GM08714 (cell line): ENCODE measurements around the gene DMRT1.
"Not testable (repeated sequence)": the region's sequence is repeated elsewhere in the genome, so short reads cannot be mapped to it uniquely, and the experiment has no call there.

Source experiments
- H3K4me3 ChIP-seq: fragments of 200-500 bp; sonication (Bioruptor generic); 2 replicates; pipeline ENCODE4 v1.5.1; 2014; ENCODE audit warnings: mild to moderate bottlenecking, low read length, inconsistent platforms
- ZNF274 ChIP-seq: IDR thresholded peaks from 2 replicates; pipeline ENCODE4 v1.6.1; 2012; ENCODE audit warnings: mild to moderate bottlenecking, low read depth, low read length

DMRT1 gene

DNA sequence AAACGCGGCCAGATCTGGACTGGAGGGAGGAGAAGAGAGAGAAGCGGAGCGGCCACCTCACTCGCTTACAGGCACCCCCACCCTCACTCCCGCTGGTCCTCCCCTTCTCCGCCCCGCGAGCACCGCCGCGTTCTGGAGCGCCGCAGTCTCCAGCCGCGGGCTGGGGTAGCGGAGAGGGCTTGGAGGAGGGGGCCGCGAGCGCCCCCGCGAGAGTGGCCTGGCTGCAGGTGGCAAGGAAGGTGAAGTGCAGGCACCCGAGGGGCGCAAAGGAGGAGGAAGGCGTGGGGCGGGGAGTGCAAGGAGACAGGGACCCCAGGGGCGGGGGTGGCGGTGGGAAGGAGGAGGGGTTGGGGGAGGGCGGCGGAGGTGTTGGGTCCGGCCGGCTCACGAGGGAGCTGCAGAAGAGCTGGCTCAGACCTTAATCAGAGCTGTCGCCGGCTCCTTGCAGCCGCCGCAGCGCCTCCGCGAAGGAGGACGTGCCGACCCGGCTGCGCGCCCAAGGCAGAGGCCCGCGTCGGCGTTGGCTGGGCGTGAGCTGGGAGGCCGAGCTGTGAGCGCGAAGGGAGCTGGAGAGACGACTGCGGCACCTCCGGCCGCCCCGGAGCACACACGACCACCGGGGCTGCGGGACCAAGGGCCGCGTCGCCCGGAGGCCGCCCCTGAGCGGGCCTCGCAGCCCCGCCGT is 134.9 kb downstream of the DMRT1 start, which contains the start of gene DMRT3:
Gene DMRT3 (plus strand): TSS at position 398 of the 685 bp plus-strand sequence. CDS start 347 bp downstream, outside the sequence.
- H3K4me3 ChIP-seq = no peak within 1 kb of the TSS
- no peak for TF ChIP-seq ZNF274

DNA sequence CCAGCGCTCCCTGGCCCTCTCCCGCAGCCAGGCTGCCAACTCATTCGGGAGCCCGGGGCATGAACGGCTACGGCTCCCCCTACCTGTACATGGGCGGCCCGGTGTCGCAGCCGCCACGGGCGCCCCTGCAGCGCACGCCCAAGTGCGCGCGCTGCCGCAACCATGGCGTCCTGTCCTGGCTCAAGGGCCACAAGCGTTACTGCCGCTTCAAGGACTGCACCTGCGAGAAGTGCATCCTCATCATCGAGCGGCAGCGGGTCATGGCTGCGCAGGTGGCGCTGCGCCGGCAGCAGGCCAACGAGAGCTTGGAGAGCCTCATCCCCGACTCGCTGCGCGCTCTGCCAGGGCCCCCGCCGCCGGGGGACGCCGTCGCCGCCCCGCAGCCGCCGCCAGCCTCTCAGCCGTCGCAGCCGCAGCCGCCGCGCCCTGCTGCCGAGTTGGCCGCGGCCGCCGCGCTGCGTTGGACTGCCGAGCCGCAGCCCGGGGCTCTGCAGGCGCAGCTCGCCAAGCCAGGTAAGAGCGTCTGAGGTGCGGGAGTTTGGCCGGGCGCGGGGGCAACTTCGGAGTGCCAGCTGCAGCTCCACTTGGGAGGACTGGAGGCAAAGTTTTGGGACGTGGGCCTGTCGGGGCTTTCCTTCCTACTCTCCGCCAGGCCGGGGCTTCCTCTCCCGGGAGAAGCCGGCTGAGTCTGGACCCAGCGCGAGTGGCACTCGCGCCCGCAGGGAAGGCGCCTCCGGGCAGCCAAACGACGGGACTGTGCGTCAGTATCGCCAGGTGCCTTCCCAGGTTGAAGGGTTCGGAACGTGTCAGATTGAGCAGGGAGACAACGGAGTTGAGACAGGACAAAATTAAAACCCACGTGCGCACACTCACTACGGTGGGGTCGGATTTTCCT is 135.7 kb downstream of the DMRT1 start:
- no peak overlapping the region for H3K4me3 ChIP-seq
- no peak for TF ChIP-seq ZNF274

DNA sequence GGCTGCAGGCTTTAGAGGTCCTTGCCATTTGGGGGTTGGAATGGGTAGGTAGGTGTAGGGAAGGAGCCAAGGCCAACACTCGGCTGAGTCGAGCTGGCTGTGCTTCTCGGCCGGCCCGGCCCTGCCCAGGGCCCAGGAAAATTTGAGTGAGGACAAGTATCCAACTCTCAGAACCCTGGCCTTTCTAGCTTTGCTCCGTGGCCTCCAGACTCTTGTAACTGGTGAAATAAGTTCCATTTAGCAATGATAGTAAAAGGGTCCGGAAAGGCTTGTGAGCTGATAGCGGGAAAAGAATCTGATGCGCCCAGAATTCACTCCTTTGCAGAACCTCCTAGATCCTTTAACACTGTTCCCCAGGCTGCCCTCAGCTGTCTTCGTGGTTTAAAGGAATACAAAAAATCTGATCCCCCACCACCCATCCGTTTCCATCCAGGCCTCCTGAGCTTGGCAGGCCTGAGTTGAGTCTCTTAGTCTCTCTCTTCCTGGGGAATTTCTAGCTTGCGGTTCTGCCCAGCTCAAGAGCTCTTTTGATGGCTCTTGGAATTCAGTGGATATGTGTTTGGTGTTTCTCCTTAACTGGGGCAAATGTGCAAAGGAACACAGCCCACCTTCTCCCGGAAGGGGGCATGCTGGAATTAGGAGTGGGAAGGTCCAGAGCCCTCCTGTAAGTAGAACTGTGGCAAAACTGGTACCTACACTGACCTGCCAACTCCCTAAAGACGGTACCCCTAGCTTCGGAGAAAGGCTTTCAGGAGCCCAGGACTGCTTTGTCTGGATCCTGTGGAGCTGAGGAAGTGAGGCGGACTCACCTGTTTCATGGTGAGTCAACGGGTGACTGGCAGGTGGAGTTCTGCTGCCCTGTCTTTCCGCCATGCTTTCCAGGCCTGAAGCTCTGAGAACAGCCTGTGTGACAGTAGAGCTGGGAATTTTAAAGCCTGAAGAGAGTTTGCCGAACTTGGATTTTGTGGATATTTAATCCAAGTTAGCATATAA is 136.6 kb downstream of the DMRT1 start:
- no peak overlapping the region for H3K4me3 ChIP-seq
- no peak for TF ChIP-seq ZNF274

DNA sequence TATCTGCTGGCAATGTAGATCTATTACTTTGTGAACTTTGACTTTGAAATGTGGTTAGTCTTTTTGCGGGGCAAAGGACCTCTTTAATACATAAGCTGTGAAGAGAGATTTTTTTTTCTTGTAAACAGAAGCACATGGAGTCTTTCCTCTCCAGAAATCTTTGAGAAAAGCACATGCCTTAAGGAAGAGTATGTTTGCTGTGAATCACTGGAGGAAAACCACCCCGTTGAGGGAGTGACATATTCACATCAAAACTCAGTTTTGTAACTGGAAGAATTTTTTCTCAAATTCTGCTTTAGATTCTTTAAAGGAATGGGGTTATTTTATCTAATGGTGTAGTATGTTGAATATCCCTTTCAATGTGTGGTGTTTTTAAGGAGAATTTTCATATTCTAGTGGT is 138.5 kb downstream of the DMRT1 start:
- no peak for TF ChIP-seq ZNF274
- H3K4me3 ChIP-seq = no peak overlapping the region

DNA sequence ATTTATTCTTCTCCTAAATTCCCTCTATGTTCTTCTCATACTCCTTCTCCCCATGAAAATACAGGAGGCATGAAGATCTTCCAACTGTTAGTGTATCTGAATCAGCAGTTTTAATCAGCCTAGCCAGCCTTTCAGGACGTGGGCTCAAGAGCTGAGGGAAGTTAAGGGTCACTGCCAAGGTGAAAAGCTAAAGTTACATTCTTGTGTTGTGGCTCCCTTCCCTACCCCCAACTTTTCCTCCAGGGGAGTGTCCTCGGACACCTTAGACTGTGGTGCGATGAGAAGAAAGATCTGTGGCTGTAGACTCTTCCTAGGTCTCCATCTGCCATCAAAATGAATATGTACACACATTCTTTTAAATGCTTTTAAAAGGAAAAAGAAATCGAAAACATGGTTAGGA is 139.1 kb downstream of the DMRT1 start:
- no peak overlapping the region for H3K4me3 ChIP-seq
- TF ChIP-seq ZNF274 = no peak

DNA sequence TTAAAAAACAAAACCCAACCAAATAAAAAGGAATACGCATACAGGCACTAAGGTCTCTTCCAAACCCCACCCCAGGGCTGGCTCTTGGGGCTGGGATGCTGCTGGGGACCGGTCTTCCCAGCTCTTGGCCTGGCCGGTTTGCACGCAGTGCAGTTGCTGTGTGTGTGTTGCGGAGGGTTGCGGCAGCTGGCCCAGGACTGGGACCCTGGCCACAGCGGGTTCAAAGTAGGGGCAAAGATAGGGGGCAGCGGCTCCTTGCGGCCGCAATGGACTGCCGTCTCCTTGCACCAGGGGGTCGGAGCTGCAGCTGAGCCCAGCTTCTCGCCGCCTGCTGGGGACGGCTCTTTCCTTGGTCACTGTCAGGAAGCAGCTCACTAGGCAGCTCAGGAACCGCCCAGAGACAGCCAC is 140.0 kb downstream of the DMRT1 start:
- H3K4me3 ChIP-seq = no peak overlapping the region
- TF ChIP-seq ZNF274 = no peak

DNA sequence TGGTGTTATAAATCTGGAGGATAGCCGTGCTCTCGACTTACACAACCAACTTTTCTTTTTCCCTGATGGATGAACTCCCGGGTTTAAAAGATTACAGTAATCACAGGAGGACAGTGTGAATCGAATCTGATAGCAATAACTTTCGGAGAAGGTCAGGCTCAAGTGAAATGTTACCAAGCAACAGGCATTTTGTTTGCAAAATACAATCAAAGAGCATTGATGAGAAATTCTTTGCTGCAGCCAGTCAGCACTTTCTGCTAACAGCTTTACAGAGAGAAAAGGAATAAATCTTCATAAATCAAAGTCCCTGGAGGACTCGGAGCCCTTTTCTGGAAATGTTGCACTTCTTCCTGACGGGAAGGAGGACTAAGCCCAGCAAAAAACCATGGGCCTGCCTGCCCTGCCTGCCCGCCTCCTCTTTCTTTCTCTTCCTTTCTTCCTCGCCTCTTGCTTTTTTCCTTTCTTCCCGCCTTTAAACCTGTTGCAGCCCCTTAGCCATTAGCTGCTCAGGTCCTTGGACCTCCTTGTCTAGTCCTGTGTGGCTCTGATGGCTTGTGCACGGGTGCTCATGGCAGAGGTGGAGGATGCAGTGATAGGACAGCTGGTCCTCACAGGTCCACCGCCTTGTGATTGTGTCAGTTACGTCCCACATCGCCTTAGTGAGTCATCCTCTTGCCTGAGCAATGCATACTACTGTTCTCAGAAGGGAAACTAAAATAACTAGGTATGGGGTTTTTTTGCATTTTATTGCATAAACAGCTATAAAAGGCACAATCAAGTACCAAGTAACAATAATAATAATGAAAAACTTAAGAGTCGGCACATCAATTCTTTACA is 141.1 kb downstream of the DMRT1 start:
- TF ChIP-seq ZNF274 = no peak
- no peak overlapping the region for H3K4me3 ChIP-seq

DNA sequence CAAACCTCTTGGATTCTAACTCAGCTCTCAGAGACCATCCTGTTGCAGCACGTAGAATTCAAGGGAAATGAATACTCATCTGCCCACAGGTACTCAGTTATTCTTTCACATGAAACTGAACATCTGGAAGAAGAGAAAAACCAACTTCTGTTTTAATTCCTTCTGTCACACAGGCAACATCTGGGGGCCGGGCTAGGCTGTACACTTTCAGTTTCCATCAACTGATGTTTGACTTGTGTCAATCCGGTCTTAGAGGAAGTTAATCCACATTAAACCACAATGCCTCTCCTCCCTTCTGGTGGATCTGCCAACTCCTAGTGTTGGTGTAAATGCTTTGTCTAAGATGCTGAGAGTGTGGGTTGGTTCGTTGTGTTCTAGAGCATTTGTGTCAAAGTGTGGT is 152.5 kb downstream of the DMRT1 start:
- no peak for TF ChIP-seq ZNF274
- no peak overlapping the region for H3K4me3 ChIP-seq

DNA sequence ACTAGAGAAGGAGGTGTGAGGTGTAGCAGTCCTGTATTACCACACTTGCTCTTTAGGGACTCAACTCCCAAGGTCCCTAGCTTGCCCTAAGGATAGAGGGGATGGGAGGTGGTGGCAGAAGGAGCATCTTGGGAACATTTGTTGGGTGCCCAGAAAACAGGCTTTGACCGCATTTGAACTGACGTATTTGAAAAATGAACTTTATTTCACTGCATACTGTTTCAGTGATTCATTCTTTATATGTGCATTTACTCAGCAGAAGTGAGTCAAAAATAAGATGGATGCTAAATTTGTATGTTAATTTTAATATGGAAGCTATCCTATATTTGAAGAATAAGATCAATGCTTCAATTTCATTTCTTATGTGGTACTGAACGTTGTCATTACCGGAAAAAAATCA is 153.7 kb downstream of the DMRT1 start:
- H3K4me3 ChIP-seq = no peak overlapping the region
- no peak for TF ChIP-seq ZNF274

DNA sequence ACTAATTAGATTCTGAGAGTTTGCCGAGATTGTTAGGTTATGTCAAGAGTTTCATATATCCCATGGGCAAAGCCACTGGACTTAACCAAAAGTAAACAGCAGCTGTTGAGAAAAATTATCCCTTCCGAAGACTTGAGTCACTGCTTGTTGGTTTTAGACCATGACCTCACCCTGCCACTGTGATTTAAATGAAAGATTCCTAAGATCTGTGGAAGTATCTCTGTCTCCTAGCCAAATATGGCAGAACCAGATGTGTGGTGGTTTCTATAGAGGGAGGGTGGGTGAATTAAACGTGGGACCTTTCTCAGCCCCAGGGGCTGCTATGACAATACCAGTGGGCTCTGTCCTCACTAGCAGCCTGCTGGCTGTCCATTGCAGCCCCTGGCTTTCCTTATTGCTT is 154.3 kb downstream of the DMRT1 start:
- TF ChIP-seq ZNF274 = no peak

DNA sequence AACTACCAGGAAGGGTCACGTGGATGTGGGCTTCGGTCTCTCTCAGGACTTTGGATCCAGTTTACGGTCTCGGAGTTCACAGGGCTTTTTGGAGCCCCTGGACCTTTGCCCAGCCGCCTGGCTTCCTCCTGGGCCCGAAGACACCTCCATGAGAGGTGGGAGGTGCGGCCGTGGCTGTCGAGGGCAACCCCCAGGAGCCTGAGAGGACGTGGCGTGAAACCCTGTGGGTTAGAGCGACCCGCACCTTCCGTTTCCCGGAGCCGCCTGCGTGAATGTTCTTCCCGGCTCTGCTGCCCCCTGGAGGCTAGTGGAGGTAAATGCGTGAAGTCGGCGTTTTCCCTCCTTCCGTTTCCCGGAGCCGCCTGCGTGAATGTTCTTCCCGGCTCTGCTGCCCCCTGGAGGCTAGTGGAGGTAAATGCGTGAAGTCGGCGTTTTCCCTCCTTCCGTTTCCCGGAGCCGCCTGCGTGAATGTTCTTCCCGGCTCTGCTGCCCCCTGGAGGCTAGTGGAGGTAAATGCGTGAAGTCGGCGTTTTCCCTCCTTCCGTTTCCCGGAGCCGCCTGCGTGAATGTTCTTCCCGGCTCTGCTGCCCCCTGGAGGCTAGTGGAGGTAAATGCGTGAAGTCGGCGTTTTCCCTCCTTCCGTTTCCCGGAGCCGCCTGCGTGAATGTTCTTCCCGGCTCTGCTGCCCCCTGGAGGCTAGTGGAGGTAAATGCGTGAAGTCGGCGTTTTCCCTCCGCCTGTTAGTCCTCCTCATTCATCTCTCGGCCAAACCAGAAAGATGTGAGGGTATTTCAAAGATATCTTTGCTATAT is 157.0 kb downstream of the DMRT1 start:
- H3K4me3 ChIP-seq = not testable (repeated sequence)

More for the DNA sequence above, 154.3 kb downstream of the DMRT1 start:
- no peak overlapping the region for H3K4me3 ChIP-seq

DNA sequence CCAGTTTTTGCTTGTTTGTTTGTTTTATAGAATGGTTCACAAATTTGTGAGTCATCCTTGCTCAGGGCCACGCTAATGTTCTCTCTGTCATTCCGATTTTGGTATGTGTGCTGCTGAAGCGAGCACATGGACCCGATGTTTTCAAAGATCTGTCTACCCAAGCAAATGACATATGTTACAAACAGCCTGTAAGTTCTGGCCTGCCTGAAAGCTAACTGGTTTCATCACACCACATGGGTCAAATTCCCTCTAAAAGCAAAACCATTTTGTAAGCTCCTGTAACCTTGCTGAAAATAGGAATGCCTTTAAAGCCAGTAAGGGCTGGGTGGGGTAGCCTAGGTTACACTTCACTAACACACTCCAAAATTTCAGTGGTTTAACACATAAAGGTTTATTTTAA is 160.3 kb downstream of the DMRT1 start:
- no peak for TF ChIP-seq ZNF274
- H3K4me3 ChIP-seq = no peak overlapping the region
